HEK293 (cell line): ENCODE measurements around the gene FAM124B.

Experiments used
- CTCF ChIA-PET: fragments of 350-600 bp; formaldehyde crosslinking; extraction: SDS; loops from one replicate; lab custom pipeline; 2021; ENCODE audit warnings: antibody characterized with exemption; lab: Yijun Ruan, JAX
- POLR2A ChIA-PET: fragments of 300-600 bp; formaldehyde crosslinking; extraction: SDS; loops from one replicate; lab custom pipeline; 2020; ENCODE audit warnings: antibody characterized with exemption, inconsistent platforms; lab: Yijun Ruan, JAX
- H3K27ac ChIP-seq: fragments of 200-500 bp; sonication (Bioruptor generic); 2 replicates; pipeline ENCODE4 v1.5.1; 2014; ENCODE audit warnings: low read depth, low read length, control low read depth, inconsistent platforms; ENCODE audit errors: extremely low read depth
- H3K36me3 ChIP-seq, 2 experiments: fragments of 200-500 bp in 1 of 2; sonication (Bioruptor generic) in 1 of 2; 1 replicate in 1 of 2; 2 replicates in 1 of 2; pipeline ENCODE4 v1.5.1; 2014 to 2017; ENCODE audit warnings: inconsistent platforms in 2 of 2, low read length in 2 of 2; ENCODE audit not compliant: control insufficient read depth in 2 of 2, insufficient read depth in 1 of 2
- H3K4me1 ChIP-seq: fragments of 200-500 bp; sonication (Bioruptor generic); 2 replicates; pipeline ENCODE4 v1.5.1; 2014; ENCODE audit warnings: mild to moderate bottlenecking, low read length, inconsistent platforms; ENCODE audit not compliant: control insufficient read depth, insufficient read depth
- H3K4me3 ChIP-seq: 2 replicates; pipeline ENCODE4 v1.5.1; 2011; ENCODE audit warnings: low read depth, mild to moderate bottlenecking, control low read depth, low read length, moderate library complexity
- H3K9me3 ChIP-seq: fragments of 200-500 bp; sonication (Bioruptor generic); 2 replicates; pipeline ENCODE4 v1.5.1; 2014; ENCODE audit warnings: low read depth, low read length, inconsistent platforms; ENCODE audit not compliant: control insufficient read depth, insufficient read depth
- KLF16 ChIP-seq: fragments of 450-650 bp; formaldehyde crosslinking; IDR thresholded peaks from 2 replicates; pipeline ENCODE4 v1.5.1; 2017; ENCODE audit warnings: missing biosample characterization, missing genetic modification characterization
- MYNN ChIP-seq: fragments of 450-650 bp; formaldehyde crosslinking; IDR thresholded peaks from 2 replicates; pipeline ENCODE4 v1.5.1; 2016; ENCODE audit warnings: missing biosample characterization, missing genetic modification characterization, borderline replicate concordance
- MZF1 ChIP-seq: fragments of 450-650 bp; formaldehyde crosslinking; IDR thresholded peaks from 2 replicates; pipeline ENCODE4 v1.5.1; 2017; ENCODE audit warnings: missing biosample characterization, missing genetic modification characterization, borderline replicate concordance
- OVOL3 ChIP-seq: fragments of 450-650 bp; formaldehyde crosslinking; IDR thresholded peaks from 2 replicates; pipeline ENCODE4 v1.5.1; 2016; ENCODE audit warnings: missing biosample characterization, missing genetic modification characterization
- SALL2 ChIP-seq: fragments of 450-650 bp; formaldehyde crosslinking; IDR thresholded peaks from 2 replicates; pipeline ENCODE4 v1.5.0; 2017; ENCODE audit warnings: missing biosample characterization, mild to moderate bottlenecking, missing genetic modification characterization, borderline replicate concordance
- TRIM28 ChIP-seq: IDR thresholded peaks from 2 replicates; pipeline ENCODE4 v1.6.1; 2011; ENCODE audit warnings: low read length, control low read depth, borderline replicate concordance
- ZNF23 ChIP-seq: fragments of 450-650 bp; formaldehyde crosslinking; IDR thresholded peaks from 2 replicates; pipeline ENCODE4 v1.5.1; 2016; ENCODE audit warnings: missing biosample characterization, missing genetic modification characterization, borderline replicate concordance
- ZNF266 ChIP-seq: fragments of 450-650 bp; formaldehyde crosslinking; IDR thresholded peaks from 2 replicates; pipeline ENCODE4 v1.5.1; 2016; ENCODE audit warnings: missing biosample characterization, missing genetic modification characterization, low read depth
- ZNF311 ChIP-seq: fragments of 450-650 bp; formaldehyde crosslinking; IDR thresholded peaks from 2 replicates; pipeline ENCODE4 v1.5.1; 2017; ENCODE audit warnings: missing biosample characterization, missing genetic modification characterization, borderline replicate concordance
- ZNF529 ChIP-seq: fragments of 450-650 bp; formaldehyde crosslinking; IDR thresholded peaks from 2 replicates; pipeline ENCODE4 v1.5.1; 2017; ENCODE audit warnings: missing genetic modification characterization, missing biosample characterization; ENCODE audit not compliant: insufficient replicate concordance
- ZNF560 ChIP-seq: fragments of 450-650 bp; formaldehyde crosslinking; IDR thresholded peaks from 2 replicates; pipeline ENCODE4 v1.5.1; 2017; ENCODE audit warnings: missing biosample characterization, missing genetic modification characterization, borderline replicate concordance
- ZNF600 ChIP-seq: fragments of 450-650 bp; formaldehyde crosslinking; IDR thresholded peaks from 2 replicates; pipeline ENCODE4 v1.5.1; 2016; ENCODE audit warnings: missing biosample characterization, missing genetic modification characterization
- ZNF654 ChIP-seq: fragments of 450-650 bp; formaldehyde crosslinking; IDR thresholded peaks from 2 replicates; pipeline ENCODE4 v1.5.1; 2016; ENCODE audit warnings: low read depth, missing biosample characterization, missing genetic modification characterization
- ZNF660 ChIP-seq: fragments of 450-650 bp; IDR thresholded peaks from 2 replicates; pipeline ENCODE4 v1.5.1; 2018; ENCODE audit warnings: missing biosample characterization, mild to moderate bottlenecking, missing genetic modification characterization
- ZNF768 ChIP-seq: fragments of 450-650 bp; formaldehyde crosslinking; IDR thresholded peaks from 2 replicates; pipeline ENCODE4 v1.5.1; 2018; ENCODE audit warnings: missing biosample characterization, mild to moderate bottlenecking, missing genetic modification characterization
- ZSCAN30 ChIP-seq: fragments of 450-650 bp; IDR thresholded peaks from 2 replicates; pipeline ENCODE4 v1.5.1; 2018; ENCODE audit warnings: missing biosample characterization, mild to moderate bottlenecking, missing genetic modification characterization, moderate library complexity
- TF ChIP-seq, protein P1 (sequence below): fragments of 450-650 bp; formaldehyde crosslinking; IDR thresholded peaks from 2 replicates; pipeline ENCODE4 v1.5.1; 2017; ENCODE audit warnings: missing biosample characterization, missing genetic modification characterization
- TF ChIP-seq, protein P2 (sequence below): fragments of 450-650 bp; formaldehyde crosslinking; IDR thresholded peaks from 2 replicates; pipeline ENCODE4 v1.5.1; 2017; ENCODE audit warnings: missing biosample characterization, missing genetic modification characterization
- TF ChIP-seq, protein P3 (sequence below): fragments of 450-650 bp; formaldehyde crosslinking; IDR thresholded peaks from 2 replicates; pipeline ENCODE4 v1.5.1; 2017; ENCODE audit warnings: missing biosample characterization, missing genetic modification characterization
- TF ChIP-seq, protein P4 (sequence below): fragments of 450-650 bp; formaldehyde crosslinking; IDR thresholded peaks from 2 replicates; pipeline ENCODE4 v1.5.1; 2016; ENCODE audit warnings: missing biosample characterization, missing genetic modification characterization

Gene FAM124B

DNA sequence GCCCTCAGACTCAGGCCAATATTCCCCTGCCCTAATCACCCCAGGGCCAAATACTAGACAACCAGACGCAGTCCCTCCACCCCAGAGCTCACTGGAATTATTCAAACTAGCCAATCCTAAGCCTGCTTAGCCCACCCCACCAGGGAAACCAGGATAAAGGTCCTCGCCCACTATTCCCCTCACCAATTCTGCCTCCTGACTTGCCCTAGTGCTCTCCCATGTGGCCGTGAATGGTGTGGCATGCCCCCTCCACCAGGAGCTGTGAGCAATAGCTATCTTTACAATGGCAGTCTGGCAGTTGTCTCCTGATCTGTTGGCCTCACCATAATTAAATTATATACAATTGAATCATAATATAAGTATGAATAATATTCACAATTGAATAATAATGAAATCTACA lies 42.3 kb downstream of the FAM124B start:
- ChIA-PET POLR2A (no interaction called here), CTCF (interaction anchor here (0.5 to 2.1 kb wide), 10 partner anchors 14 to 989 kb away, joined by 3 to 8 read pairs (median 4); no protein-coding TSS in a partner anchor)
- Histone ChIP-seq H3K4me1 (peaks cover 4% of the 10 kb centered on the region; the same call in 1 of the 2 replicates), H3K36me3 (no peaks in the 10 kb centered on the region), H3K9me3 (no peaks in the 10 kb centered on the region), H3K4me3 (no peak overlapping the region)
- TF ChIP-seq SALL2 (tag by site-specific recombination) (no peak), ZNF768 (tag by site-specific recombination) (no peak), ZNF266 (tag by site-specific recombination) (peak; percentile 90), OVOL3 (tag by site-specific recombination) (no peak), ZSCAN30 (no peak), ZNF311 (tag by site-specific recombination) (no peak), ZNF654 (tag by site-specific recombination) (peak; percentile 22; the same call in 1 of the 2 replicates), MZF1 (tag by site-specific recombination) (no peak), ZNF560 (no peak), ZNF529 (tag by site-specific recombination) (no peak), KLF16 (tag by site-specific recombination) (no peak), ZNF600 (tag by site-specific recombination) (no peak), ZNF23 (tag by site-specific recombination) (no peak), TRIM28 (no peak), MYNN (no peak), ZNF660 (no peak)
- TF ChIP-seq, protein P1, sequence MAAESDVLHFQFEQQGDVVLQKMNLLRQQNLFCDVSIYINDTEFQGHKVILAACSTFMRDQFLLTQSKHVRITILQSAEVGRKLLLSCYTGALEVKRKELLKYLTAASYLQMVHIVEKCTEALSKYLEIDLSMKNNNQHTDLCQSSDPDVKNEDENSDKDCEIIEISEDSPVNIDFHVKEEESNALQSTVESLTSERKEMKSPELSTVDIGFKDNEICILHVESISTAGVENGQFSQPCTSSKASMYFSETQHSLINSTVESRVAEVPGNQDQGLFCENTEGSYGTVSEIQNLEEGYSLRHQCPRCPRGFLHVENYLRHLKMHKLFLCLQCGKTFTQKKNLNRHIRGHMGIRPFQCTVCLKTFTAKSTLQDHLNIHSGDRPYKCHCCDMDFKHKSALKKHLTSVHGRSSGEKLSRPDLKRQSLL (tag by site-specific recombination): no peak
- TF ChIP-seq, protein P2, sequence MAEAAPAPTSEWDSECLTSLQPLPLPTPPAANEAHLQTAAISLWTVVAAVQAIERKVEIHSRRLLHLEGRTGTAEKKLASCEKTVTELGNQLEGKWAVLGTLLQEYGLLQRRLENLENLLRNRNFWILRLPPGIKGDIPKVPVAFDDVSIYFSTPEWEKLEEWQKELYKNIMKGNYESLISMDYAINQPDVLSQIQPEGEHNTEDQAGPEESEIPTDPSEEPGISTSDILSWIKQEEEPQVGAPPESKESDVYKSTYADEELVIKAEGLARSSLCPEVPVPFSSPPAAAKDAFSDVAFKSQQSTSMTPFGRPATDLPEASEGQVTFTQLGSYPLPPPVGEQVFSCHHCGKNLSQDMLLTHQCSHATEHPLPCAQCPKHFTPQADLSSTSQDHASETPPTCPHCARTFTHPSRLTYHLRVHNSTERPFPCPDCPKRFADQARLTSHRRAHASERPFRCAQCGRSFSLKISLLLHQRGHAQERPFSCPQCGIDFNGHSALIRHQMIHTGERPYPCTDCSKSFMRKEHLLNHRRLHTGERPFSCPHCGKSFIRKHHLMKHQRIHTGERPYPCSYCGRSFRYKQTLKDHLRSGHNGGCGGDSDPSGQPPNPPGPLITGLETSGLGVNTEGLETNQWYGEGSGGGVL (tag by site-specific recombination): no peak
- TF ChIP-seq, protein P3, sequence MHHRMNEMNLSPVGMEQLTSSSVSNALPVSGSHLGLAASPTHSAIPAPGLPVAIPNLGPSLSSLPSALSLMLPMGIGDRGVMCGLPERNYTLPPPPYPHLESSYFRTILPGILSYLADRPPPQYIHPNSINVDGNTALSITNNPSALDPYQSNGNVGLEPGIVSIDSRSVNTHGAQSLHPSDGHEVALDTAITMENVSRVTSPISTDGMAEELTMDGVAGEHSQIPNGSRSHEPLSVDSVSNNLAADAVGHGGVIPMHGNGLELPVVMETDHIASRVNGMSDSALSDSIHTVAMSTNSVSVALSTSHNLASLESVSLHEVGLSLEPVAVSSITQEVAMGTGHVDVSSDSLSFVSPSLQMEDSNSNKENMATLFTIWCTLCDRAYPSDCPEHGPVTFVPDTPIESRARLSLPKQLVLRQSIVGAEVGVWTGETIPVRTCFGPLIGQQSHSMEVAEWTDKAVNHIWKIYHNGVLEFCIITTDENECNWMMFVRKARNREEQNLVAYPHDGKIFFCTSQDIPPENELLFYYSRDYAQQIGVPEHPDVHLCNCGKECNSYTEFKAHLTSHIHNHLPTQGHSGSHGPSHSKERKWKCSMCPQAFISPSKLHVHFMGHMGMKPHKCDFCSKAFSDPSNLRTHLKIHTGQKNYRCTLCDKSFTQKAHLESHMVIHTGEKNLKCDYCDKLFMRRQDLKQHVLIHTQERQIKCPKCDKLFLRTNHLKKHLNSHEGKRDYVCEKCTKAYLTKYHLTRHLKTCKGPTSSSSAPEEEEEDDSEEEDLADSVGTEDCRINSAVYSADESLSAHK (tag by site-specific recombination): no peak
- TF ChIP-seq, protein P4, sequence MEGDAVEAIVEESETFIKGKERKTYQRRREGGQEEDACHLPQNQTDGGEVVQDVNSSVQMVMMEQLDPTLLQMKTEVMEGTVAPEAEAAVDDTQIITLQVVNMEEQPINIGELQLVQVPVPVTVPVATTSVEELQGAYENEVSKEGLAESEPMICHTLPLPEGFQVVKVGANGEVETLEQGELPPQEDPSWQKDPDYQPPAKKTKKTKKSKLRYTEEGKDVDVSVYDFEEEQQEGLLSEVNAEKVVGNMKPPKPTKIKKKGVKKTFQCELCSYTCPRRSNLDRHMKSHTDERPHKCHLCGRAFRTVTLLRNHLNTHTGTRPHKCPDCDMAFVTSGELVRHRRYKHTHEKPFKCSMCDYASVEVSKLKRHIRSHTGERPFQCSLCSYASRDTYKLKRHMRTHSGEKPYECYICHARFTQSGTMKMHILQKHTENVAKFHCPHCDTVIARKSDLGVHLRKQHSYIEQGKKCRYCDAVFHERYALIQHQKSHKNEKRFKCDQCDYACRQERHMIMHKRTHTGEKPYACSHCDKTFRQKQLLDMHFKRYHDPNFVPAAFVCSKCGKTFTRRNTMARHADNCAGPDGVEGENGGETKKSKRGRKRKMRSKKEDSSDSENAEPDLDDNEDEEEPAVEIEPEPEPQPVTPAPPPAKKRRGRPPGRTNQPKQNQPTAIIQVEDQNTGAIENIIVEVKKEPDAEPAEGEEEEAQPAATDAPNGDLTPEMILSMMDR (tag by site-specific recombination): 0 out of 2 replicates have a peak, but pooled peaks have one; percentile 9
- TF ChIP-seq, all 188 proteins: peak for 3
- no peak overlapping the region for H3K27ac ChIP-seq
